H9 (cell line): ENCODE data around the gene SLC2A4. TPM values are rescaled to one million over a fixed set of nuclear protein-coding genes. Genes with fewer than 3 reads are reported as not detected.
A peak's percentile ranks its signal among the peaks of the same experiment; 100 is the strongest.

Source experiments
- DNase-seq: peaks from one replicate; pipeline ENCODE4 v3.0.0-alpha.2; 2017
- H2AFZ ChIP-seq: one replicate; pipeline ENCODE4 v1.6.1; 2013; ENCODE audit warnings: mild to moderate bottlenecking, low read length, control low read depth, moderate library complexity
- H2AK5ac ChIP-seq: 2 replicates; pipeline ENCODE4 v1.6.1; 2013; ENCODE audit warnings: low read length, control low read depth, mixed read lengths; ENCODE audit not compliant: insufficient read length
- H2BK120ac ChIP-seq: one replicate; pipeline ENCODE4 v1.6.1; 2013; ENCODE audit warnings: low read depth, mild to moderate bottlenecking, low read length, control low read depth, inconsistent platforms; ENCODE audit not compliant: poor library complexity, severe bottlenecking
- H2BK12ac ChIP-seq: 2 replicates; pipeline ENCODE4 v1.6.1; 2013; ENCODE audit warnings: low read length, control low read depth, mixed read lengths, low read depth; ENCODE audit not compliant: insufficient read length
- H2BK15ac ChIP-seq: 2 replicates; pipeline ENCODE4 v1.6.1; 2013; ENCODE audit warnings: low read depth, low read length, control low read depth
- H2BK20ac ChIP-seq: one replicate; pipeline ENCODE4 v1.6.1; 2013; ENCODE audit warnings: low read depth, mild to moderate bottlenecking, low read length, control low read depth, inconsistent platforms; ENCODE audit not compliant: poor library complexity, severe bottlenecking
- H2BK5ac ChIP-seq: 2 replicates; pipeline ENCODE4 v1.6.1; 2013; ENCODE audit warnings: low read length, control low read depth, mixed read lengths; ENCODE audit not compliant: insufficient read length
- H3K14ac ChIP-seq: 2 replicates; pipeline ENCODE4 v1.6.1; 2013; ENCODE audit warnings: low read length, control low read depth; ENCODE audit not compliant: insufficient read depth
- H3K18ac ChIP-seq: 2 replicates; pipeline ENCODE4 v1.6.1; 2013; ENCODE audit warnings: low read depth, mild to moderate bottlenecking, mixed read lengths, low read length, control low read depth; ENCODE audit not compliant: insufficient read length
- H3K23ac ChIP-seq: 2 replicates; pipeline ENCODE4 v1.6.1; 2013; ENCODE audit warnings: low read length, control low read depth, mixed read lengths, low read depth; ENCODE audit not compliant: insufficient read length
- H3K23me2 ChIP-seq: 2 replicates; pipeline ENCODE4 v1.6.1; 2013; ENCODE audit warnings: low read depth, mild to moderate bottlenecking, mixed read lengths, low read length, control low read depth; ENCODE audit not compliant: insufficient read length, poor library complexity, severe bottlenecking
- H3K27ac ChIP-seq: 2 replicates; pipeline ENCODE4 v1.5.1; 2013; ENCODE audit warnings: low read length, control low read depth, mixed read lengths, low read depth; ENCODE audit not compliant: insufficient read length
- H3K27me3 ChIP-seq: 2 replicates; pipeline ENCODE4 v1.6.1; 2013; ENCODE audit warnings: low read length, control low read depth, inconsistent platforms; ENCODE audit not compliant: insufficient read depth
- H3K4ac ChIP-seq: 2 replicates; pipeline ENCODE4 v1.6.1; 2013; ENCODE audit warnings: low read depth, mild to moderate bottlenecking, control low read depth, inconsistent platforms, low read length, moderate library complexity
- H3K4me1 ChIP-seq: 2 replicates; pipeline ENCODE4 v1.6.1; 2013; ENCODE audit warnings: low read length, control low read depth, inconsistent platforms; ENCODE audit not compliant: insufficient read depth
- H3K4me2 ChIP-seq: 2 replicates; pipeline ENCODE4 v1.6.1; 2013; ENCODE audit warnings: low read length, control low read depth, mixed read lengths; ENCODE audit not compliant: insufficient read length, insufficient read depth
- H3K56ac ChIP-seq: 2 replicates; pipeline ENCODE4 v1.6.1; 2013; ENCODE audit warnings: low read depth, mild to moderate bottlenecking, mixed read lengths, low read length, control low read depth; ENCODE audit not compliant: insufficient read length
- H3K79me1 ChIP-seq: 2 replicates; pipeline ENCODE4 v1.6.1; 2013; ENCODE audit warnings: low read depth, mild to moderate bottlenecking, moderate library complexity, low read length, control low read depth, inconsistent platforms; ENCODE audit not compliant: insufficient read depth, poor library complexity, severe bottlenecking
- H3K79me2 ChIP-seq: 2 replicates; pipeline ENCODE4 v1.6.1; 2013; ENCODE audit warnings: low read length, control low read depth, inconsistent platforms; ENCODE audit not compliant: insufficient read depth
- H3K9ac ChIP-seq: 2 replicates; pipeline ENCODE4 v1.6.1; 2013; ENCODE audit warnings: low read length, control low read depth, mixed read lengths; ENCODE audit not compliant: insufficient read length; ENCODE audit errors: extremely low read depth
- H3K9me3 ChIP-seq: one replicate; pipeline ENCODE4 v1.6.1; 2013; ENCODE audit warnings: low read depth, low read length, inconsistent platforms; ENCODE audit not compliant: control insufficient read depth
- H3T11ph ChIP-seq: one replicate; pipeline ENCODE4 v1.6.1; 2013; ENCODE audit warnings: mild to moderate bottlenecking, low read length, control low read depth, inconsistent platforms
- H4K20me1 ChIP-seq: one replicate; pipeline ENCODE4 v1.6.1; 2013; ENCODE audit not compliant: control insufficient read depth, insufficient read length, insufficient read depth
- H4K5ac ChIP-seq: 2 replicates; pipeline ENCODE4 v1.6.1; 2013; ENCODE audit warnings: low read depth, mild to moderate bottlenecking, mixed read lengths, low read length, control low read depth; ENCODE audit not compliant: insufficient read length
- H4K8ac ChIP-seq: replicated peaks from 2 replicates; pipeline ENCODE4 v1.6.1; 2013; ENCODE audit warnings: low read length, control low read depth, mixed read lengths, low read depth; ENCODE audit not compliant: insufficient read length
- H4K91ac ChIP-seq: 2 replicates; pipeline ENCODE4 v1.6.1; 2013; ENCODE audit warnings: low read depth, mild to moderate bottlenecking, moderate library complexity, mixed read lengths, low read length, control low read depth; ENCODE audit not compliant: insufficient read length
- H3K27ac Mint-ChIP-seq, 3 experiments: 2 replicates in 2 of 3; 3 replicates in 1 of 3; pipeline ENCODE4 v1.8.0; 2020 to 2021; ENCODE audit warnings: mixed read lengths in 3 of 3, mild to moderate bottlenecking in 1 of 3, moderate library complexity in 1 of 3
- H3K27me3 Mint-ChIP-seq: 2 replicates; pipeline ENCODE4 v1.8.0; 2021; ENCODE audit warnings: low read depth, mild to moderate bottlenecking, moderate library complexity, mixed read lengths
- H3K36me3 Mint-ChIP-seq, 3 experiments: 2 replicates in 2 of 3; 3 replicates in 1 of 3; pipeline ENCODE4 v1.8.0; 2020 to 2021; ENCODE audit warnings: low read depth in 3 of 3, mixed read lengths in 3 of 3; ENCODE audit not compliant: insufficient read depth in 1 of 3
- H3K4me1 Mint-ChIP-seq, 2 experiments: 2 replicates each; pipeline ENCODE4 v1.8.0; 2020; ENCODE audit warnings: mixed read lengths in 2 of 2
- H3K4me3 Mint-ChIP-seq, 2 experiments: 2 replicates in 1 of 2; 3 replicates in 1 of 2; pipeline ENCODE4 v1.8.0; 2020 to 2021; ENCODE audit warnings: mild to moderate bottlenecking in 2 of 2, mixed read lengths in 2 of 2, moderate library complexity in 1 of 2
- H3K9me3 Mint-ChIP-seq, 2 experiments: 2 replicates in 1 of 2; 3 replicates in 1 of 2; pipeline ENCODE4 v1.8.0; 2020; ENCODE audit warnings: mild to moderate bottlenecking in 2 of 2, mixed read lengths in 2 of 2, moderate library complexity in 1 of 2
- WGBS: extraction: QIAGEN DNeasy Blood & Tissue Kit; methylation state at CpG from one replicate; pipeline ENCODE4 v1.1.7; 2013; ENCODE audit warnings: missing lambda C conversion rate, low lambda C conversion rate, mixed read lengths; ENCODE audit not compliant: insufficient read length; ENCODE audit errors: extremely low coverage; 5-methylcytosine and 5-hydroxymethylcytosine counted together
- total RNA-seq: library from RNA; stranded (reverse); gene quantifications from 2 replicates; pipeline ENCODE4 v1.2.1, GENCODE V29; 2021
- TF ChIP-seq, protein P1 (sequence below): fragments of 200-600 bp; sonication (generic); conservative IDR thresholded peaks from 3 replicates; pipeline ENCODE4 v1.8.0; 2021; ENCODE audit warnings: antibody characterized with exemption, mild to moderate bottlenecking

SLC2A4 gene
- total RNA-seq, 1 experiment from 2014 or later = 4.4 TPM

DNA sequence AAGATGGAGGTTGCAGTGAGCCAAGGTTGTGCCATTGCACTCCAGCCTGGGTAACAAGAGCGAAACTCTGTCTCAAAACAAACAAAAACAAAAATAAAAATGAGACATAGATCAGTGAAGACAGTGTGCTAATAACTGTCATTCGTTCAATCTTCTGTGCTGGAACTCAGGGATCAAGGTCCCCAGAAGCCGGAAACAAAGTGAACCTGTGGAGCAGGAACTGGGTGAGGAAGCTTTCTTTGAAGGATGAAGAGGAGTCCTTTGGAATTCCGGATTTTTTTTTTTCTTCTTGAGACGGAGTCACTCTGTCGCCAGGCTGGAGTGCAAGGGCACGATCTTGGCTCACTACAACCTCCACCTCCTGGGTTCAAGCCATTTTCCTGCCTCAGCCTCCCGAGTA is 2.1 kb upstream of the SLC2A4 start:
- no peak for DNase-seq
- peaks cover 16 to 23% of the 10 kb centered on the region in 2 experiments for H3K4me1 Mint-ChIP-seq
- H2AK5ac ChIP-seq = no peak overlapping the region
- no peak overlapping the region for H2AFZ ChIP-seq
- peaks cover 12% of the 10 kb centered on the region for H3K23me2 ChIP-seq
- H3K4ac ChIP-seq = no peak overlapping the region
- no peak overlapping the region for H3K27ac Mint-ChIP-seq
- no peak overlapping the region for H3K23ac ChIP-seq
- TF ChIP-seq, protein P1, sequence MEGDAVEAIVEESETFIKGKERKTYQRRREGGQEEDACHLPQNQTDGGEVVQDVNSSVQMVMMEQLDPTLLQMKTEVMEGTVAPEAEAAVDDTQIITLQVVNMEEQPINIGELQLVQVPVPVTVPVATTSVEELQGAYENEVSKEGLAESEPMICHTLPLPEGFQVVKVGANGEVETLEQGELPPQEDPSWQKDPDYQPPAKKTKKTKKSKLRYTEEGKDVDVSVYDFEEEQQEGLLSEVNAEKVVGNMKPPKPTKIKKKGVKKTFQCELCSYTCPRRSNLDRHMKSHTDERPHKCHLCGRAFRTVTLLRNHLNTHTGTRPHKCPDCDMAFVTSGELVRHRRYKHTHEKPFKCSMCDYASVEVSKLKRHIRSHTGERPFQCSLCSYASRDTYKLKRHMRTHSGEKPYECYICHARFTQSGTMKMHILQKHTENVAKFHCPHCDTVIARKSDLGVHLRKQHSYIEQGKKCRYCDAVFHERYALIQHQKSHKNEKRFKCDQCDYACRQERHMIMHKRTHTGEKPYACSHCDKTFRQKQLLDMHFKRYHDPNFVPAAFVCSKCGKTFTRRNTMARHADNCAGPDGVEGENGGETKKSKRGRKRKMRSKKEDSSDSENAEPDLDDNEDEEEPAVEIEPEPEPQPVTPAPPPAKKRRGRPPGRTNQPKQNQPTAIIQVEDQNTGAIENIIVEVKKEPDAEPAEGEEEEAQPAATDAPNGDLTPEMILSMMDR = no peak
- H2BK12ac ChIP-seq = no peak overlapping the region
- peaks cover 4% of the 10 kb centered on the region; the same call in 1 of the 2 replicates for H3K4me1 ChIP-seq
- no peak overlapping the region for H4K5ac ChIP-seq
- no peak overlapping the region for H3T11ph ChIP-seq
- H3K4me2 ChIP-seq = no peak overlapping the region
- no peak overlapping the region for H2BK5ac ChIP-seq
- H3K18ac ChIP-seq = no peak overlapping the region
- no peak overlapping the region for H3K9ac ChIP-seq
- no CpG with 5 or more reads among the region's 8 CpGs for WGBS
- H3K27me3 Mint-ChIP-seq = peaks cover 14% of the 10 kb centered on the region
- H4K20me1 ChIP-seq = no peaks in the 10 kb centered on the region
- H3K56ac ChIP-seq = no peak overlapping the region
- H3K27me3 ChIP-seq = no peaks in the 10 kb centered on the region
- H3K36me3 Mint-ChIP-seq = peaks cover 0 to 2% (median 0%) of the 10 kb centered on the region in 3 experiments; a peak in 2 of 7 replicates
- no peaks in the 10 kb centered on the region for H3K79me1 ChIP-seq
- H2BK120ac ChIP-seq = no peak overlapping the region
- H3K4me3 Mint-ChIP-seq = peak overlapping the region in 1 of 2 experiments; percentile 59; a peak in 2 of 5 replicates
- no peak overlapping the region for H3K27ac ChIP-seq
- H3K79me2 ChIP-seq = no peaks in the 10 kb centered on the region
- no peaks in the 10 kb centered on the region for H3K9me3 Mint-ChIP-seq
- H4K8ac ChIP-seq = no peak overlapping the region
- H2BK20ac ChIP-seq = no peak overlapping the region
- H3K9me3 ChIP-seq = no peaks in the 10 kb centered on the region
- no peak overlapping the region for H2BK15ac ChIP-seq
- H4K91ac ChIP-seq = no peak overlapping the region
- no peak overlapping the region for H3K14ac ChIP-seq
